Trophoblast cell (in vitro differentiated cells and primary cell): ENCODE measurements around the gene RPL35A.

Experiments
- DNase-seq, 2 donors: peaks; one replicate each; pipeline ENCODE4 v3.0.0-alpha.2; 2016
- H2AFZ ChIP-seq: 2 replicates; pipeline ENCODE4 v1.6.1; 2013; ENCODE audit warnings: low read length, moderate library complexity, mild to moderate bottlenecking; ENCODE audit not compliant: insufficient read depth, poor library complexity
- H2AK5ac ChIP-seq: 2 replicates; pipeline ENCODE4 v1.6.1; 2013; ENCODE audit warnings: mild to moderate bottlenecking, low read length
- H2BK120ac ChIP-seq: 2 replicates; pipeline ENCODE4 v1.6.1; 2013; ENCODE audit warnings: low read length, mild to moderate bottlenecking, moderate library complexity; ENCODE audit not compliant: insufficient read depth, poor library complexity
- H2BK12ac ChIP-seq: 2 replicates; pipeline ENCODE4 v1.6.1; 2013; ENCODE audit warnings: mild to moderate bottlenecking, low read length, moderate library complexity
- H2BK5ac ChIP-seq: 2 replicates; pipeline ENCODE4 v1.6.1; 2013; ENCODE audit warnings: low read length, low read depth, moderate library complexity, mild to moderate bottlenecking; ENCODE audit not compliant: poor library complexity
- H3K14ac ChIP-seq: 2 replicates; pipeline ENCODE4 v1.6.1; 2013; ENCODE audit warnings: mild to moderate bottlenecking, low read length
- H3K18ac ChIP-seq: 2 replicates; pipeline ENCODE4 v1.6.1; 2013; ENCODE audit warnings: mild to moderate bottlenecking, low read length
- H3K23ac ChIP-seq: 2 replicates; pipeline ENCODE4 v1.6.1; 2013; ENCODE audit warnings: low read length
- H3K27ac ChIP-seq: 2 replicates; pipeline ENCODE4 v1.5.1; 2013; ENCODE audit warnings: low read depth, mild to moderate bottlenecking, inconsistent platforms, low read length, moderate library complexity
- H3K27me3 ChIP-seq: 2 replicates; pipeline ENCODE4 v1.6.1; 2013; ENCODE audit warnings: inconsistent platforms, mild to moderate bottlenecking, low read length, moderate library complexity; ENCODE audit not compliant: insufficient read depth
- H3K36me3 ChIP-seq, 2 experiments: 1 replicate in 1 of 2; 2 replicates in 1 of 2; pipeline ENCODE4 v1.6.1; 2013; ENCODE audit warnings: low read length in 2 of 2, mild to moderate bottlenecking in 2 of 2, moderate library complexity in 1 of 2; ENCODE audit not compliant: insufficient read depth in 2 of 2, control insufficient read depth in 1 of 2
- H3K4ac ChIP-seq: 2 replicates; pipeline ENCODE4 v1.6.1; 2013; ENCODE audit warnings: low read depth, mild to moderate bottlenecking, low read length, moderate library complexity
- H3K4me1 ChIP-seq, 2 experiments: 1 replicate in 1 of 2; 2 replicates in 1 of 2; pipeline ENCODE4 v1.6.1; 2013; ENCODE audit warnings: low read length in 2 of 2, mild to moderate bottlenecking in 2 of 2, moderate library complexity in 1 of 2; ENCODE audit not compliant: insufficient read depth in 2 of 2, control insufficient read depth in 1 of 2
- H3K4me2 ChIP-seq: 2 replicates; pipeline ENCODE4 v1.6.1; 2013; ENCODE audit warnings: inconsistent platforms, mild to moderate bottlenecking, low read length, moderate library complexity
- H3K4me3 ChIP-seq: 2 replicates; pipeline ENCODE4 v1.5.1; 2013; ENCODE audit warnings: mild to moderate bottlenecking, low read depth, low read length, inconsistent platforms
- H3K79me1 ChIP-seq: one replicate; pipeline ENCODE4 v1.6.1; 2013; ENCODE audit warnings: low read length
- H3K79me2 ChIP-seq: 2 replicates; pipeline ENCODE4 v1.6.1; 2013; ENCODE audit warnings: low read length, mild to moderate bottlenecking; ENCODE audit not compliant: control insufficient read depth, insufficient read depth, poor library complexity
- H3K9ac ChIP-seq: 2 replicates; pipeline ENCODE4 v1.6.1; 2013; ENCODE audit warnings: mild to moderate bottlenecking, low read length
- H3K9me3 ChIP-seq: 2 replicates; pipeline ENCODE4 v1.6.1; 2013; ENCODE audit warnings: low read depth, mild to moderate bottlenecking, control low read depth, inconsistent platforms, low read length; ENCODE audit not compliant: insufficient read depth
- H4K12ac ChIP-seq: 2 replicates; pipeline ENCODE4 v1.6.1; 2013; ENCODE audit warnings: low read depth, mild to moderate bottlenecking, low read length, moderate library complexity
- H4K8ac ChIP-seq: 2 replicates; pipeline ENCODE4 v1.6.1; 2013; ENCODE audit warnings: low read depth, mild to moderate bottlenecking, low read length, moderate library complexity
- H4K91ac ChIP-seq: one replicate; pipeline ENCODE4 v1.6.1; 2013; ENCODE audit warnings: low read depth, mild to moderate bottlenecking, low read length, moderate library complexity
- WGBS: extraction: QIAGEN DNeasy Blood & Tissue Kit; methylation state at CpG from one replicate; pipeline ENCODE4 v1.1.7; 2013; ENCODE audit warnings: missing lambda C conversion rate; ENCODE audit not compliant: insufficient read length, insufficient coverage; ENCODE audit errors: extremely low coverage; 5-methylcytosine and 5-hydroxymethylcytosine counted together

RPL35A gene

DNA sequence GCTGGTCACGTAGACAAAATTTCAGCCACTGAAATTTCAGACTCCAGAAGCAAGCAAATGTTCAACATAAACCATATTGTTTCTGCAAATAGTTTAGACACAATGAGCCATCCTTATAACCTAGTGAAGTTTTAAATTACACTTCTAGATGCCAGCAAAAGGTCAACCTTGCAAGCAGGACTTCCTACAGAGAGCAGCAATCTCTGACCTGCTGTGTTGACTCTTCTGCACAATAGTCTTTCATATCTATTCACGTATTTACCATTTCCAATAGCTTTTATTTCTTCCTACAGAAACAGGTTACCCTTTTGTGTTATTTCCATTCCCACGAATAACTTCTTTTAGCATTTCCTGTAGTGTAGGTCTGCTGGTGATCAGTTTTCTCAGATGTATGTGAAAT is 20.6 kb downstream of the RPL35A start:
- Histone ChIP-seq H4K8ac (no peak overlapping the region), H3K23ac (no peak overlapping the region), H2AFZ (no peak overlapping the region), H3K4ac (no peak overlapping the region), H3K27ac (no peak overlapping the region), H3K9ac (no peak overlapping the region), H3K79me1 (no peaks in the 10 kb centered on the region), H3K36me3 (no peaks in the 10 kb centered on the region), H3K9me3 (no peaks in the 10 kb centered on the region), H4K12ac (no peak overlapping the region), H4K91ac (no peak overlapping the region), H3K18ac (no peak overlapping the region), H3K27me3 (no peaks in the 10 kb centered on the region), H3K4me1 (no peaks in the 10 kb centered on the region), H2BK5ac (no peak overlapping the region), H2BK120ac (no peak overlapping the region), H3K4me3 (no peak overlapping the region), H2AK5ac (no peak overlapping the region), H3K4me2 (no peak overlapping the region), H3K14ac (no peak overlapping the region), H2BK12ac (no peak overlapping the region), H3K79me2 (no peaks in the 10 kb centered on the region)
- no CpG with 5 or more reads among the region's 3 CpGs for WGBS
- DNase-seq = no peak

DNA sequence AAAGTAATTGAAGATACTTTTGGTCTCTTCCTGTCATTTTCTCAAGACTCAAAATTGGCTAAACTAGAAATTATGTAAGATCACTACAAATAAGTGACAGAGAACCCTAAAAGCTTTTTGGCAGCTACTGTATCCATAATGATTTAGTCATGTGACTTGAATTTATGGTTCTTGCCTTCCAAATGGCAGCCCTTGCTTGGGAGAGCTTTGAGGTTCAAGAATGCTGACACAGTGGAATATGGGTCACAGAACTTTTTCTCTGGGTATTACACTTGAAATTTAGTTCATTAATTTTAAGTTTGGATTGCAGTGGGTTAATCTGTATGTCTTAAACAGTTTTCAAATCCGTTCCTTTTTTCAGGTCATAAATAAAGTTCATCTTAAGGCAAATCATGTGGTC is 24.0 kb downstream of the RPL35A start:
- Histone ChIP-seq H2BK120ac (no peak overlapping the region), H4K8ac (no peak overlapping the region), H3K36me3 (no peaks in the 10 kb centered on the region), H2AFZ (no peak overlapping the region), H3K4ac (no peak overlapping the region), H3K23ac (no peak overlapping the region), H2BK12ac (no peak overlapping the region), H2AK5ac (no peak overlapping the region), H3K4me1 (no peaks in the 10 kb centered on the region), H3K79me1 (no peaks in the 10 kb centered on the region), H4K91ac (no peak overlapping the region), H3K9ac (no peak overlapping the region), H3K4me3 (no peak overlapping the region), H3K27me3 (no peaks in the 10 kb centered on the region), H2BK5ac (no peak overlapping the region), H4K12ac (no peak overlapping the region), H3K18ac (no peak overlapping the region), H3K14ac (no peak overlapping the region), H3K9me3 (no peaks in the 10 kb centered on the region), H3K79me2 (no peaks in the 10 kb centered on the region), H3K27ac (no peak overlapping the region), H3K4me2 (no peak overlapping the region)
- WGBS = no CpG with 5 or more reads among the region's 1 CpG
- no peak for DNase-seq

DNA sequence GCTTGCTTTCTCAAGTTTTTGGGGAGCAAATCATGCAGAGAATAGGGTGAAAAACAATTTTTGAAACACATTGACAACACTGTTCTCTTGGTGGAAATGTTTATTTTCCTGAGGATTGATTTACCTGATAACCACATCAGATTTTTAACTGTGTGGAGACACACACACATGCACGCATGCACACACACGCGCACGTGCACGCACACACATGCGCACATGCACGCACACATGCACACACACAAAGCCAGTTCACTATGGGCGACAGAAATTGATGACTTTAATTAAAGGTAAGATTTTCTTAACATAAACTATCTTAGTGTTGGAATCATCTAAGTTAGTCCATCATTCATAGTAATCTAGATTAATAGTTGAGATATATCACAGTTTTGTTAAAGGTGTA is 25.3 kb downstream of the RPL35A start:
- no peak overlapping the region for H2BK5ac ChIP-seq
- H3K14ac ChIP-seq = no peak overlapping the region
- no peak overlapping the region for H2AK5ac ChIP-seq
- no peaks in the 10 kb centered on the region for H3K27me3 ChIP-seq
- no peak overlapping the region for H3K4me2 ChIP-seq
- no peak overlapping the region for H4K91ac ChIP-seq
- H3K18ac ChIP-seq = no peak overlapping the region
- no peak for DNase-seq
- no peaks in the 10 kb centered on the region for H3K9me3 ChIP-seq
- H3K23ac ChIP-seq = no peak overlapping the region
- no peak overlapping the region for H3K9ac ChIP-seq
- H2BK120ac ChIP-seq = no peak overlapping the region
- H3K27ac ChIP-seq = no peak overlapping the region
- H2AFZ ChIP-seq = no peak overlapping the region
- H3K4me3 ChIP-seq = no peak overlapping the region
- no peaks in the 10 kb centered on the region for H3K36me3 ChIP-seq
- H3K4me1 ChIP-seq = no peaks in the 10 kb centered on the region
- no peak overlapping the region for H3K4ac ChIP-seq
- no peaks in the 10 kb centered on the region for H3K79me1 ChIP-seq
- H4K12ac ChIP-seq = no peak overlapping the region
- no peak overlapping the region for H2BK12ac ChIP-seq
- no peaks in the 10 kb centered on the region for H3K79me2 ChIP-seq
- WGBS = no CpG with 5 or more reads among the region's 8 CpGs
- H4K8ac ChIP-seq = no peak overlapping the region

DNA sequence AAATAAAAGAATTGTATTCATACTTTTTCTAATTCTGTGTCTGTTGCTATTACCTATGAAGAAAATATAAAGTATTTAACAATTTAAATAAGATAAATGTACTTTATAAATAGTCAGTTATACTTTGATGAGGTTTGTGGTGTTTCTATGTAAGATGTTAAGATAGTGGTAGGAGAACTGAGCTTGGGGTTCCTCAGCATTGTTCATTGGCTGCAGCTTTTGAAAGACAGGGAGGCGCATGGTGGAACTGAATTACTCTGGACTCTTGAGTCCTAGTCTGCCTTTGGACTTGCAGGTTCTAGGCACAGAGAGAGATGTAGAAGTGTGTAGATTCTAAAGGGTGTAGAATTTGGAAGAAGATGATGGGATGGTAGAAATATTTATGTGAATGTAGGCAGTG is 33.1 kb downstream of the RPL35A start:
- no peak overlapping the region for H3K4me3 ChIP-seq
- H3K9me3 ChIP-seq = no peaks in the 10 kb centered on the region
- H3K18ac ChIP-seq = no peak overlapping the region
- no peak overlapping the region for H2BK5ac ChIP-seq
- H4K8ac ChIP-seq = no peak overlapping the region
- H3K23ac ChIP-seq = no peak overlapping the region
- H3K27ac ChIP-seq = no peak overlapping the region
- no peak overlapping the region for H3K14ac ChIP-seq
- no peak overlapping the region for H2AK5ac ChIP-seq
- H2BK120ac ChIP-seq = no peak overlapping the region
- H3K79me2 ChIP-seq = no peaks in the 10 kb centered on the region
- no CpG with 5 or more reads among the region's 1 CpG for WGBS
- H3K4me1 ChIP-seq = no peaks in the 10 kb centered on the region
- H2BK12ac ChIP-seq = no peak overlapping the region
- no peak overlapping the region for H2AFZ ChIP-seq
- H3K4me2 ChIP-seq = no peak overlapping the region
- H3K79me1 ChIP-seq = no peaks in the 10 kb centered on the region
- no peak overlapping the region for H3K9ac ChIP-seq
- H4K91ac ChIP-seq = no peak overlapping the region
- no peak overlapping the region for H4K12ac ChIP-seq
- no peaks in the 10 kb centered on the region for H3K36me3 ChIP-seq
- H3K27me3 ChIP-seq = no peaks in the 10 kb centered on the region
- no peak for DNase-seq
- H3K4ac ChIP-seq = no peak overlapping the region
